HEK293 (cell line): ENCODE data around the gene LMNA.
A peak's percentile ranks its signal among the peaks of the same experiment; 100 is the strongest.

ENCODE experiments used
- GLIS1 ChIP-seq: fragments of 450-650 bp; formaldehyde crosslinking; IDR thresholded peaks from 2 replicates; pipeline ENCODE4 v1.5.1; 2016; ENCODE audit warnings: missing biosample characterization, missing genetic modification characterization
- KLF9 ChIP-seq: fragments of 450-650 bp; formaldehyde crosslinking; IDR thresholded peaks from 2 replicates; pipeline ENCODE4 v1.5.1; 2016; ENCODE audit warnings: missing biosample characterization, missing genetic modification characterization, low read depth
- MEIS1 ChIP-seq: sonication (generic); formaldehyde crosslinking; IDR thresholded peaks from 2 replicates; pipeline ENCODE4 v1.8.1; 2022; ENCODE audit warnings: missing genetic modification reagents, mild to moderate bottlenecking, borderline replicate concordance
- SCRT2 ChIP-seq: fragments of 450-650 bp; formaldehyde crosslinking; IDR thresholded peaks from 2 replicates; pipeline ENCODE4 v1.5.1; 2016; ENCODE audit warnings: missing biosample characterization, missing genetic modification characterization
- SETDB1 ChIP-seq: IDR thresholded peaks from one replicate; pipeline ENCODE4 v1.6.1; 2017; ENCODE audit warnings: mild to moderate bottlenecking, low read length, moderate library complexity, mixed read lengths; ENCODE audit not compliant: insufficient read length
- SP2 ChIP-seq: fragments of 450-650 bp; formaldehyde crosslinking; IDR thresholded peaks from 2 replicates; pipeline ENCODE4 v1.5.1; 2016; ENCODE audit warnings: missing biosample characterization, missing genetic modification characterization
- ZIC2 ChIP-seq: fragments of 450-650 bp; formaldehyde crosslinking; IDR thresholded peaks from 2 replicates; pipeline ENCODE4 v1.5.1; 2016; ENCODE audit warnings: missing biosample characterization, missing genetic modification characterization
- ZNF10 ChIP-seq: fragments of 450-650 bp; formaldehyde crosslinking; IDR thresholded peaks from 2 replicates; pipeline ENCODE4 v1.5.1; 2017; ENCODE audit warnings: missing biosample characterization, missing genetic modification characterization
- ZNF138 ChIP-seq: fragments of 450-650 bp; formaldehyde crosslinking; IDR thresholded peaks from 2 replicates; pipeline ENCODE4 v1.5.1; 2016; ENCODE audit warnings: missing biosample characterization, missing genetic modification characterization, borderline replicate concordance
- ZNF157 ChIP-seq: fragments of 450-650 bp; formaldehyde crosslinking; IDR thresholded peaks from 2 replicates; pipeline ENCODE4 v1.5.1; 2016; ENCODE audit warnings: missing biosample characterization, missing genetic modification characterization
- ZNF2 ChIP-seq: fragments of 450-650 bp; formaldehyde crosslinking; IDR thresholded peaks from 2 replicates; pipeline ENCODE4 v1.5.1; 2016; ENCODE audit warnings: missing biosample characterization, missing genetic modification characterization
- ZNF239 ChIP-seq: fragments of 450-650 bp; formaldehyde crosslinking; IDR thresholded peaks from 2 replicates; pipeline ENCODE4 v1.5.1; 2016; ENCODE audit warnings: missing biosample characterization, missing genetic modification characterization
- ZNF561 ChIP-seq: fragments of 450-650 bp; IDR thresholded peaks from 2 replicates; pipeline ENCODE4 v1.5.1; 2018; ENCODE audit warnings: missing biosample characterization, missing genetic modification characterization, borderline replicate concordance
- ZNF623 ChIP-seq: fragments of 450-650 bp; formaldehyde crosslinking; IDR thresholded peaks from 2 replicates; pipeline ENCODE4 v1.5.1; 2016; ENCODE audit warnings: missing biosample characterization, missing genetic modification characterization
- ZNF76 ChIP-seq: fragments of 450-650 bp; formaldehyde crosslinking; IDR thresholded peaks from 2 replicates; pipeline ENCODE4; 2016; ENCODE audit warnings: low read depth, missing biosample characterization, missing genetic modification characterization, borderline replicate concordance
- ZNF777 ChIP-seq: fragments of 450-650 bp; formaldehyde crosslinking; IDR thresholded peaks from 2 replicates; pipeline ENCODE4 v1.5.1; 2017; ENCODE audit warnings: missing biosample characterization, missing genetic modification characterization, borderline replicate concordance
- TF ChIP-seq, protein P1 (sequence below): fragments of 450-650 bp; formaldehyde crosslinking; IDR thresholded peaks from 2 replicates; pipeline ENCODE4 v1.5.1; 2016; ENCODE audit warnings: missing biosample characterization, missing genetic modification characterization
- TF ChIP-seq, protein P2 (sequence below): fragments of 450-650 bp; formaldehyde crosslinking; optimal IDR thresholded peaks from 2 replicates; pipeline ENCODE3; 2016; ENCODE audit warnings: missing biosample characterization, mild to moderate bottlenecking, missing genetic modification characterization
- TF ChIP-seq, protein P3 (sequence below): fragments of 450-650 bp; formaldehyde crosslinking; IDR thresholded peaks from 2 replicates; pipeline ENCODE4 v1.5.1; 2017; ENCODE audit warnings: missing biosample characterization, missing genetic modification characterization
- TF ChIP-seq, protein P4 (sequence below): fragments of 450-650 bp; formaldehyde crosslinking; IDR thresholded peaks from 2 replicates; pipeline ENCODE4 v1.5.1; 2016; ENCODE audit warnings: missing biosample characterization, missing genetic modification characterization

The LMNA gene

GRCh38 chr1:156124557-156125483 is 10.3 kb downstream of the LMNA start (continued):
- TF ChIP-seq, protein P1, sequence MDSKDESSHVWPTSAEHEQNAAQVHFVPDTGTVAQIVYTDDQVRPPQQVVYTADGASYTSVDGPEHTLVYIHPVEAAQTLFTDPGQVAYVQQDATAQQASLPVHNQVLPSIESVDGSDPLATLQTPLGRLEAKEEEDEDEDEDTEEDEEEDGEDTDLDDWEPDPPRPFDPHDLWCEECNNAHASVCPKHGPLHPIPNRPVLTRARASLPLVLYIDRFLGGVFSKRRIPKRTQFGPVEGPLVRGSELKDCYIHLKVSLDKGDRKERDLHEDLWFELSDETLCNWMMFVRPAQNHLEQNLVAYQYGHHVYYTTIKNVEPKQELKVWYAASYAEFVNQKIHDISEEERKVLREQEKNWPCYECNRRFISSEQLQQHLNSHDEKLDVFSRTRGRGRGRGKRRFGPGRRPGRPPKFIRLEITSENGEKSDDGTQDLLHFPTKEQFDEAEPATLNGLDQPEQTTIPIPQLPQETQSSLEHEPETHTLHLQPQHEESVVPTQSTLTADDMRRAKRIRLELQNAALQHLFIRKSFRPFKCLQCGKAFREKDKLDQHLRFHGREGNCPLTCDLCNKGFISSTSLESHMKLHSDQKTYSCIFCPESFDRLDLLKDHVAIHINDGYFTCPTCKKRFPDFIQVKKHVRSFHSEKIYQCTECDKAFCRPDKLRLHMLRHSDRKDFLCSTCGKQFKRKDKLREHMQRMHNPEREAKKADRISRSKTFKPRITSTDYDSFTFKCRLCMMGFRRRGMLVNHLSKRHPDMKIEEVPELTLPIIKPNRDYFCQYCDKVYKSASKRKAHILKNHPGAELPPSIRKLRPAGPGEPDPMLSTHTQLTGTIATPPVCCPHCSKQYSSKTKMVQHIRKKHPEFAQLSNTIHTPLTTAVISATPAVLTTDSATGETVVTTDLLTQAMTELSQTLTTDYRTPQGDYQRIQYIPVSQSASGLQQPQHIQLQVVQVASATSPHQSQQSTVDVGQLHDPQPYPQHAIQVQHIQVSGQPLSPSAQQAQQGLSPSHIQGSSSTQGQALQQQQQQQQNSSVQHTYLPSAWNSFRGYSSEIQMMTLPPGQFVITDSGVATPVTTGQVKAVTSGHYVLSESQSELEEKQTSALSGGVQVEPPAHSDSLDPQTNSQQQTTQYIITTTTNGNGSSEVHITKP (tag by site-specific recombination), result peak; percentile 77
- TF ChIP-seq ZNF561 (tag by site-specific recombination) (no peak), ZNF76 (no peak), ZNF157 (no peak), ZNF239 (tag by site-specific recombination) (no peak), ZNF10 (tag by site-specific recombination) (no peak), ZNF623 (tag by site-specific recombination) (no peak), GLIS1 (tag by site-specific recombination) (no peak), ZNF777 (tag by site-specific recombination) (no peak), SETDB1 (no peak), KLF9 (no peak), SCRT2 (tag by site-specific recombination) (peak; percentile 67; the same call in 1 of the 2 replicates), ZNF2 (tag by site-specific recombination) (no peak), ZNF138 (no peak), SP2 (tag by site-specific recombination) (peak; percentile 60), MEIS1 (CRISPR knock-in tag) (no peak), ZIC2 (tag by site-specific recombination) (no peak)
- TF ChIP-seq, protein P2, sequence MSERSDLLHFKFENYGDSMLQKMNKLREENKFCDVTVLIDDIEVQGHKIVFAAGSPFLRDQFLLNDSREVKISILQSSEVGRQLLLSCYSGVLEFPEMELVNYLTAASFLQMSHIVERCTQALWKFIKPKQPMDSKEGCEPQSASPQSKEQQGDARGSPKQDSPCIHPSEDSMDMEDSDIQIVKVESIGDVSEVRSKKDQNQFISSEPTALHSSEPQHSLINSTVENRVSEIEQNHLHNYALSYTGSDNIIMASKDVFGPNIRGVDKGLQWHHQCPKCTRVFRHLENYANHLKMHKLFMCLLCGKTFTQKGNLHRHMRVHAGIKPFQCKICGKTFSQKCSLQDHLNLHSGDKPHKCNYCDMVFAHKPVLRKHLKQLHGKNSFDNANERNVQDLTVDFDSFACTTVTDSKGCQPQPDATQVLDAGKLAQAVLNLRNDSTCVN (tag by site-specific recombination), result no peak
- TF ChIP-seq, protein P3, sequence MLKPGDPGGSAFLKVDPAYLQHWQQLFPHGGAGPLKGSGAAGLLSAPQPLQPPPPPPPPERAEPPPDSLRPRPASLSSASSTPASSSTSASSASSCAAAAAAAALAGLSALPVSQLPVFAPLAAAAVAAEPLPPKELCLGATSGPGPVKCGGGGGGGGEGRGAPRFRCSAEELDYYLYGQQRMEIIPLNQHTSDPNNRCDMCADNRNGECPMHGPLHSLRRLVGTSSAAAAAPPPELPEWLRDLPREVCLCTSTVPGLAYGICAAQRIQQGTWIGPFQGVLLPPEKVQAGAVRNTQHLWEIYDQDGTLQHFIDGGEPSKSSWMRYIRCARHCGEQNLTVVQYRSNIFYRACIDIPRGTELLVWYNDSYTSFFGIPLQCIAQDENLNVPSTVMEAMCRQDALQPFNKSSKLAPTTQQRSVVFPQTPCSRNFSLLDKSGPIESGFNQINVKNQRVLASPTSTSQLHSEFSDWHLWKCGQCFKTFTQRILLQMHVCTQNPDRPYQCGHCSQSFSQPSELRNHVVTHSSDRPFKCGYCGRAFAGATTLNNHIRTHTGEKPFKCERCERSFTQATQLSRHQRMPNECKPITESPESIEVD (tag by site-specific recombination), result no peak
- TF ChIP-seq, protein P4, sequence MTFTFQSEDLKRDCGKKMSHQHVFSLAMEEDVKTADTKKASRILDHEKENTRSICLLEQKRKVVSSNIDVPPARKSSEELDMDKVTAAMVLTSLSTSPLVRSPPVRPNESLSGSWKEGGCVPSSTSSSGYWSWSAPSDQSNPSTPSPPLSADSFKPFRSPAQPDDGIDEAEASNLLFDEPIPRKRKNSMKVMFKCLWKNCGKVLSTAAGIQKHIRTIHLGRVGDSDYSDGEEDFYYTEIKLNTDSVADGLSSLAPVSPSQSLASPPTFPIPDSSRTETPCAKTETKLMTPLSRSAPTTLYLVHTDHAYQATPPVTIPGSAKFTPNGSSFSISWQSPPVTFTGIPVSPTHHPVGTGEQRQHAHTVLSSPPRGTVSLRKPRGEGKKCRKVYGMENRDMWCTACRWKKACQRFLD (tag by site-specific recombination), result no peak
